ENCODE measurements around the gene CTNND2.
"Not testable (repeated sequence)": the region's sequence is repeated elsewhere in the genome, so short reads cannot be mapped to it uniquely, and the experiment has no call there.

Gene CTNND2

DNA sequence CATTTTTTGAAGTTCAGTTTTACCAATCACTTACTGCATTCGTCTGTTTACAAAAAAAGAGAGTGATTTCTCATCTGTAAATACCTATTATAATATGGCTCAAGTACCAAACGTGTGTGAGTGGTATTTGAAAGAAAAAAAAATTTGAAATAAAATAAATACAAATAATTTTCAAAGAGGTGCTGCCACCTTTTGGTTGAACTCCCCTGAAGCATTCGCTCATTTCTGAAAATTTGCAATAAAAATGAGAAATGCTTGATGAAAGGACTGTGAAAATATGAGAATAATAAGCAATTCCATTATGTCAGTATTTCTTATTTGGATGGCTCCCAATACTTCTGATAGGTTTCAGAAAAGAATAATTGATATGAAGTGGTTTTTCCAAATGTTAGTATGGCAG is 409.9 kb downstream of the CTNND2 start:
- in situ Hi-C loops (cut with HindIII; ENCODE audit: low sequenced_read_pairs): no loop called here

GRCh38 chr5:11491404-11492075 is 412.7 kb downstream of the CTNND2 start:
- in situ Hi-C loops (cut with HindIII; ENCODE audit: low sequenced_read_pairs): no loop called here

DNA sequence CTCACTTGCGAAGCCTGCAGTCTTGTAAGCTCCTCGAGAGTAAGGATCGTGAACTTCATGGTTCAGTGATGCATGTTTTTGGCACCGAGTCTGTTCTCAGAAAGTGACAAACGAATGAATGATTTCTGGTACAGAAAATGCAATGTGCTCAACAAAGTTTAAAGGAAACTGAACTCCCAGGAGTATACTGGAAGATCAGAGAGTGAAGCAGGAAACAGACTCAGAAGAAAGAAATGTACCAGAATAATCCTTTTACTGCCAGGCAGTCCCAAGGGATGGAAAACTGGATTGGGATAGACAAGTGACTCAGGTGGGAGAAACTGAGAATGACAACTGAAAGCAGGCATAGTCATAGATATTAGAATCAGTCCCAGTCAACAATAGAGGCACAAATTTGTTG is 420.6 kb downstream of the CTNND2 start:
- in situ Hi-C loops (cut with HindIII; ENCODE audit: low sequenced_read_pairs): no loop called here

DNA sequence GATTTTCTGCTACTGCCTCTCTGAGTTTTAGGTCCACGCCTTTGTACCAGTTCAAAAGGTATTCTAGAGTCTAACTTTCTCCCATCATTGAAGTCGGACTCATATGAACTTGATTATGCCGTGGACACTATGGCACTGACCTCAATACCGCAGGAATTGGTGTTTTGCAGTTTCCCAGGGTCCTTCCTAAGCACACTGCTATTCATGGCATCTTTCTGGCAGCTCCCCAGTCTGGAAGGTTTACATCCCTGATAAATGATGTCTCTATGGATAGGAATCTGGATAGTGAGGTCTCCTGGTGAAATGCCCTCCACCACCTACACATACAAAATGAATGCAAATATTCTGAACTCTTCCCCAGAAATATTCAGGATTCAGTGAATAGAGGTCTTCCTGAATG is 422.2 kb downstream of the CTNND2 start:
- in situ Hi-C loops (cut with HindIII; ENCODE audit: low sequenced_read_pairs): no loop called here

DNA sequence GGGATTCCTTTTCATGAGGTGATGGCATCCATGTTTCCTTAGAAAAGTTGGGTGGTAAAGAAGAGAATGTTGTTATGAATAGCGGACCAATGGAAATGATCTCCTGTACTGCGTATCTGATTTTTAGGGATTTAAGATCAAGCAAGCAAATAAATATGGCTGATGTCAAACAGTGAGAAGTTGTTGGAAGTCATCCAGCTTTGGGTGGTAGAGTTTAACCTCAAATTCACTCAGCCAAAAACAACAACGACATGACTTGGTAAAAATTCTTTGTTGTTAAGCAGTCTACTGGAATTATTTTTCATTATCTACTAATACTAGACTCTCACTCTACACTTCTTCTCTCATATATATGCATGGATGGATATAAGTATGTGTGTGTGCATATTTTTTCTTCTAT is 426.5 kb downstream of the CTNND2 start:
- in situ Hi-C loops (cut with HindIII; ENCODE audit: low sequenced_read_pairs): no loop called here

- in situ Hi-C loops (cut with HindIII; ENCODE audit: low sequenced_read_pairs): no loop called here
Measured at GRCh38 chr5:11476866-11477265, 427.4 kb downstream of the CTNND2 start.

DNA sequence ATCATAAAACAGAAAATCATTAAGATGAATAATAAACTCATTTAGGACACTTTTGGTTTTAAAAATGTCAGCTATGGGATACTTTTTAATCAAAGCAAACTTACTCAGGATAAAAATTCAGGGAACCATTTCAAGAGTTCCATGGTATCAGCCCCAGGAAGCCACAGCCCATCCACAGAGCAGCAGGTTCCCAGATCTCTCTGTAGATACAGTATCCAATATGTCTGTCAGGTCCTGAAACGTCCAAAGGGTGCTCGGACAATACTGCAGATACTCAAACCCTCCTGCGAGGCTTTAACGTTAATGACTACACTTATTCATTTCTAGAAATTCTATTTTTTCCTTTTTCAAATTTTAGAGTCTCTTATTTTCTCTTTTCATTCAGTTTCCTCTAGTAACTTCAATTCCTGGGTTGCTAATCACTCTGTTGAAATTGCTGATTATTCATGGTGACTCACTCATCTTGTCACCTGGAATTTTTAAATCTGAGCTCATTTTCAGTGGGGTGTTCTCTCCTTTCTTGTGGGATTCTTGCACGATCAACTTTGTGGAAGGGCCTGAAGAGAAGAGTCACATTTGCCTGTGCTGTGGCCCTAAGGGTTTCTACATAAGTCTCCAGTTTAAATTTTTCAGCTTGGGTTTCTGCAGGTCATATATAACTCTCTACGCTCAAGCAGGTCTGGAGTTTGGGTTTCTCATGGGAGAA is 435.8 kb downstream of the CTNND2 start:
- in situ Hi-C loops (cut with HindIII; ENCODE audit: low sequenced_read_pairs): no loop called here

GRCh38 chr5:11467588-11467987 is 436.7 kb downstream of the CTNND2 start:
- in situ Hi-C loops (cut with HindIII; ENCODE audit: low sequenced_read_pairs): no loop called here

GRCh38 chr5:11459716-11460115 is 444.5 kb downstream of the CTNND2 start:
- in situ Hi-C loops (cut with HindIII; ENCODE audit: low sequenced_read_pairs): loop anchor here (5.0 kb wide), 1 partner anchor 87 kb away; no protein-coding TSS in a partner anchor

GRCh38 chr5:11455505-11455904 is 448.7 kb downstream of the CTNND2 start:
- in situ Hi-C loops (cut with HindIII; ENCODE audit: low sequenced_read_pairs): no loop called here

DNA sequence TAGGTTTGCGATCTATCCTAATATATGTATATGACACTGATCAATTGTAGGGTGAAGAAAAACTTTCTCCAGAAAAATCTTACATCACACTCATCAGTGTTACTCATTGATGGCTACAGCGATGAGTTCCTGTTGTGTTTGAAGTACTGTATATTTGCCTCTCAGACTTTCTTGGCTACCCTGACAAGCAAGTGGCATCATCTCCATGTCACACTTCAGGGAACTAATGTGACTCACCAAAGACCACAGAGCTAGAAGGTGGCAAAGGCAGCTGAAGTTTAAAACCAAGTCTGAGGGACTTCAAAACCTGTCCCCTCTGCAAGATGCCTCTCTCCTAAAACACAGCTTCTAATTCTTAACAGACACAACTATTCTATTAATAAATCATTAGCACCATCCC is 451.4 kb downstream of the CTNND2 start:
- in situ Hi-C loops (cut with HindIII; ENCODE audit: low sequenced_read_pairs): no loop called here

- in situ Hi-C loops (cut with HindIII; ENCODE audit: low sequenced_read_pairs): no loop called here
Measured at GRCh38 chr5:11449966-11450365, 454.3 kb downstream of the CTNND2 start.

DNA sequence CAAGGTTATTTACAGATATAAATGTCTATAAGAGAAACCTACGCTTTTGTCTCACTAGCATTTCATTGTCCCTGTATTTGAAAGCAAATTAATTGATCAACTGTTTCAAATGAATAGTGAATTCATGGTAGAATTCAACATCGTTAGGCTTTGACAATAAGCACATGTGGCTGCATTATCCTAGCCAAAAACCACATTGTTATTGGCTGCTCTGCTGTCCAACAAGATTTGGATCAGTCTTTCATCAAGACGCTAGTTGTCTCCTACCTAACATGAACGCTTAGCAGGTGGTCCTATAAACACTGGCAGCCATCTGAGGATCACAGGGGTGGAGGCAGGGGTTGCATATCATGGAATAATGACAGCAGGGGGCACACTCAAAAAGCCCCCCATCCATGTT is 455.0 kb downstream of the CTNND2 start:
- in situ Hi-C loops (cut with HindIII; ENCODE audit: low sequenced_read_pairs): no loop called here

GRCh38 chr5:11443831-11444230 is 460.4 kb downstream of the CTNND2 start:
- in situ Hi-C loops (cut with HindIII; ENCODE audit: low sequenced_read_pairs): no loop called here

GRCh38 chr5:11432116-11432515 is 472.1 kb downstream of the CTNND2 start:
- in situ Hi-C loops (cut with HindIII; ENCODE audit: low sequenced_read_pairs): no loop called here

DNA sequence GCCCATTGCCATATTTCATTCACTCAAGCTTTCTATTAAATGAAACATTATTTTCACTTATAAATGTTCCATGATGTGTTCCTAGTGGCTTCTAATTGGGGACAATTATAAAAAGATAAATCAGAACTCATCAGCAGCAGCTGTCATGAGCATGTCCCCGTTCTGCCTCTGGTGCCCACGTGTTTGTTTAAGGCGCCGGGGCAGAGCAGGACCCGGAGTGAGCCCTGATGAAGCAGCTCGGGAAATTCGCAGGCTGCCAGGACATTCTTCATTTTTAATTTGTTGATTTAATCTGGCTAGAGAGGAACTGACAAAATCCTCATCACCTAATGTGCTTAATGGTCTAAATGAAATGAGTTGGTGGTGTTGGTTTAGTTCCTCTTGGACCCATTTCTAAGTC is 475.0 kb downstream of the CTNND2 start:
- in situ Hi-C loops (cut with HindIII; ENCODE audit: low sequenced_read_pairs): no loop called here

DNA sequence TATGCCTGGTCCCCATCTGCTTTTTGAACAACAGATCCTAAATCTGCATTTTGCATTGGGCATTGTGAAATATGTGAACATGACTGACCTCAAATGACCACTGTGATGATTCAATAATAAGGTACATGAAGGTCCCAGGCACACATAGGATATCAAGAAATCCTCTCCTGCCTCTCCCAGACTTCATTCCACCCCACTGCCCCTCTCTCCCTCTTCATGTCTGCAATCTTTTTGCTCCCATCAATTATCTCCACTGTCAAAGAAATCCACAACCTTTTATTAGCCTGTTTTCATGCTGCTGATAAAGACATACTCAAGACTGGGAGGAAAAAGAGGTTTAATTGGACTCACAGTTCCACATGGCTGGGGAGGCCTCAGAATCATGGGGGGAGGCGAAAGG is 476.7 kb downstream of the CTNND2 start:
- in situ Hi-C loops (cut with HindIII; ENCODE audit: low sequenced_read_pairs): no loop called here

- in situ Hi-C loops (cut with HindIII; ENCODE audit: low sequenced_read_pairs): no loop called here
Measured at GRCh38 chr5:11426442-11426841, 477.8 kb downstream of the CTNND2 start.

DNA sequence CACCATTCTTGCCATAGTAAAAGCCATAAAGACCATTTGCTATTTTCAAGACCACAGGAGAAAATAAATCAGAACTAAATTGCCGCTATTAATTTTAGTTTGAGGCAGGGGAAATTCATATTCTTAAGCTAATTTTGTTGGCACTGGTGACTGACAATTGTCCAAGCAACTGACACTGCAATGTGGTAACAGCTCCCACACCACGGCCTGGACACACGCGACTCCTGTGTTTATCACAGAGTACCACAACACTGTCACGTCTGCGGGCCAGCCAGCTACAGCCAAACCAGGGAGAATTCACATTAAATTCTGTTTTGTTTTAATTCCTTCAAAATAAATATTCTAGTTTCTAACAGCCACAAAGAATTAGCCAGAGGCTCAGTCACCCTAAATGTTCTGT is 481.9 kb downstream of the CTNND2 start:
- in situ Hi-C loops (cut with HindIII; ENCODE audit: low sequenced_read_pairs): no loop called here

- in situ Hi-C loops (cut with HindIII; ENCODE audit: low sequenced_read_pairs): no loop called here
Measured at GRCh38 chr5:11420969-11421368, 483.3 kb downstream of the CTNND2 start.

GRCh38 chr5:11415751-11416150 is 488.5 kb downstream of the CTNND2 start:
- in situ Hi-C loops (cut with HindIII; ENCODE audit: low sequenced_read_pairs): no loop called here

DNA sequence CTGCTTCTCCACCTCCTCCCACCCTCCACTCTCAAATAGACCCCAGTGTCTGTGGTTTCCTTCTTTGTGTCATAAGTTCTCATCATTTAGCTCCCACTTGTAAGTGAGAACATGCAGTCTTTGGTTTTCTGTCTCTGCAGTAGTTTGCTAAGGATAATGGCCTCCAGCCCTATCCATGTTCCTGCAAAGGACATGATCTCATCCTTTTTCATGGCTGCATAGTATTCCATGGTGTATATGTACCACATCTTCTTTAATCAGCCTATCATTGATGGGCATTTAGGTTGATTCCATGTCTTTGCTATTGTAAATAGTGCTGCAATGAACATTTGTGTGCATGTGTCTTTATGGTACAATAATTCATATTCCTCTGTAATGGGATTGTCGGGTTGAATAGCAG is 489.5 kb downstream of the CTNND2 start:
- in situ Hi-C loops (cut with HindIII; ENCODE audit: low sequenced_read_pairs): not testable (repeated sequence)

DNA sequence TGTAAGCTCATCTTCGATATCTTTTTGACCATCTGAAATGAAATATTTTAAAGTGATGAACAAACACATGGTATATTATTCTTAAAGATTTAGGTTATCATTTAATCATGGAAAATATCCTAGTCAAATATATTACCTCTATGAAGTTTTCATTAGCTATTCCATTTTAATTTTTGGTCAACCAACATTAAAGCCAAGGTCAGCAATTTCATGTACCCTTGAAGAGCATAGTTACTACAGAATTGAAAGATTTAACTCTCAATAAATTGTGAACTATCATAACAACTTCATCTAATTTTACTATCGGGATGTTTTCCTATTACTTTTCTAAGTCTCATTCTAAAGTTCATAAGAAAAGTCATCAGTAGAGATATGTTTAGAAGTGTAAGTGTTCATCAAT is 492.6 kb downstream of the CTNND2 start:
- in situ Hi-C loops (cut with HindIII; ENCODE audit: low sequenced_read_pairs): no loop called here

Data from endothelial cell of hepatic sinusoid (primary cell).